PC-9 (cell line): ENCODE measurements around the gene TBX2. TPM values are rescaled to one million over a fixed set of nuclear protein-coding genes. Genes with fewer than 3 reads are reported as not detected.
A peak's percentile ranks its signal among the peaks of the same experiment; 100 is the strongest.

Experiments used
- BruUV-seq: library from RNA; stranded (reverse); fragments of 400-500 nt; replicated peaks from 2 replicates; lab custom pipeline; 2021; lab: Mats Ljungman, UMichigan
- CTCF ChIA-PET: fragments of 300-600 bp; sonication (Branson Sonifier 250); formaldehyde crosslinking; loops from one replicate; lab custom pipeline; 2022; ENCODE audit warnings: antibody characterized with exemption; lab: Charles Lee
- POLR2A ChIA-PET: fragments of 300-600 bp; sonication (Branson Sonifier 250); formaldehyde crosslinking; loops from one replicate; lab custom pipeline; 2022; ENCODE audit warnings: antibody characterized with exemption; ENCODE audit not compliant: unreplicated experiment; lab: Charles Lee
- DNase-seq, 2 experiments: peaks; one replicate each; pipeline versions ENCODE4 v3.0.0 to v3.0.0-alpha.2; 2015 to 2022; ENCODE audit warnings: mixed read lengths in 1 of 2
- H2AFZ ChIP-seq: fragments of 200-600 bp; sonication (generic); 2 replicates; pipeline ENCODE4 v1.8.1; 2017; ENCODE audit warnings: antibody characterized with exemption
- H3F3A ChIP-seq: fragments of 200-600 bp; sonication (generic); 2 replicates; pipeline ENCODE4 v1.8.1; 2017; ENCODE audit warnings: antibody characterized with exemption, mild to moderate bottlenecking, low read depth; ENCODE audit not compliant: insufficient read depth
- H3K27ac ChIP-seq: fragments of 200-600 bp; sonication (generic); 2 replicates; pipeline ENCODE4 v1.6.1; 2016; ENCODE audit warnings: mixed run types
- H3K27me3 ChIP-seq: fragments of 200-600 bp; sonication (generic); 2 replicates; pipeline ENCODE4 v1.6.1; 2016; ENCODE audit warnings: low read depth, mixed run types; ENCODE audit not compliant: insufficient read depth
- H3K36me3 ChIP-seq: fragments of 200-600 bp; sonication (generic); 2 replicates; pipeline ENCODE4 v1.6.1; 2016; ENCODE audit warnings: low read depth, mixed run types
- H3K4me1 ChIP-seq: fragments of 200-600 bp; sonication (generic); replicated peaks from 2 replicates; pipeline ENCODE4 v1.6.1; 2016; ENCODE audit warnings: mixed run types; ENCODE audit not compliant: insufficient read depth
- H3K4me2 ChIP-seq: fragments of 200-600 bp; sonication (generic); 2 replicates; pipeline ENCODE4 v1.6.1; 2017; ENCODE audit warnings: mixed run types
- H3K4me3 ChIP-seq: fragments of 200-600 bp; sonication (generic); 2 replicates; pipeline ENCODE4 v1.6.1; 2016; ENCODE audit warnings: mixed run types
- H3K79me2 ChIP-seq: fragments of 200-600 bp; sonication (generic); 2 replicates; pipeline ENCODE4 v1.6.1; 2017; ENCODE audit warnings: low read depth, mixed run types
- H3K9me2 ChIP-seq: fragments of 200-600 bp; sonication (generic); 2 replicates; pipeline ENCODE4 v1.8.1; 2017; ENCODE audit warnings: mild to moderate bottlenecking; ENCODE audit not compliant: insufficient read depth
- H3K9me3 ChIP-seq: fragments of 200-600 bp; sonication (generic); 2 replicates; pipeline ENCODE4 v1.8.1; 2016; ENCODE audit warnings: low read depth; ENCODE audit not compliant: insufficient read depth
- H4K20me1 ChIP-seq: fragments of 200-600 bp; sonication (generic); 2 replicates; pipeline ENCODE4 v1.8.1; 2017; ENCODE audit not compliant: insufficient read depth
- EZH2 ChIP-seq: fragments of 200-600 bp; sonication (generic); IDR thresholded peaks from 2 replicates; pipeline ENCODE4 v1.8.0; 2017; ENCODE audit warnings: antibody characterized with exemption, low read depth
- intact Hi-C: fragments of 100-400 bp; cut with micrococcal nuclease; formaldehyde crosslinking; loops from one replicate; pipeline ENCODE4 v1.10.0; 2022; ENCODE audit not compliant: unreplicated experiment
- total RNA-seq: library from RNA; stranded (reverse); gene quantifications from 2 replicates; pipeline ENCODE4 v1.2.3, GENCODE V29; 2021
- TF ChIP-seq, protein P1 (sequence below): fragments of 200-600 bp; sonication (generic); conservative IDR thresholded peaks from 2 replicates; pipeline ENCODE4 v1.6.1; 2017; ENCODE audit warnings: mixed run types, antibody characterized with exemption, mild to moderate bottlenecking, moderate library complexity

The TBX2 gene
- total RNA-seq, 1 experiment from 2014 or later: 0.44 TPM

DNA sequence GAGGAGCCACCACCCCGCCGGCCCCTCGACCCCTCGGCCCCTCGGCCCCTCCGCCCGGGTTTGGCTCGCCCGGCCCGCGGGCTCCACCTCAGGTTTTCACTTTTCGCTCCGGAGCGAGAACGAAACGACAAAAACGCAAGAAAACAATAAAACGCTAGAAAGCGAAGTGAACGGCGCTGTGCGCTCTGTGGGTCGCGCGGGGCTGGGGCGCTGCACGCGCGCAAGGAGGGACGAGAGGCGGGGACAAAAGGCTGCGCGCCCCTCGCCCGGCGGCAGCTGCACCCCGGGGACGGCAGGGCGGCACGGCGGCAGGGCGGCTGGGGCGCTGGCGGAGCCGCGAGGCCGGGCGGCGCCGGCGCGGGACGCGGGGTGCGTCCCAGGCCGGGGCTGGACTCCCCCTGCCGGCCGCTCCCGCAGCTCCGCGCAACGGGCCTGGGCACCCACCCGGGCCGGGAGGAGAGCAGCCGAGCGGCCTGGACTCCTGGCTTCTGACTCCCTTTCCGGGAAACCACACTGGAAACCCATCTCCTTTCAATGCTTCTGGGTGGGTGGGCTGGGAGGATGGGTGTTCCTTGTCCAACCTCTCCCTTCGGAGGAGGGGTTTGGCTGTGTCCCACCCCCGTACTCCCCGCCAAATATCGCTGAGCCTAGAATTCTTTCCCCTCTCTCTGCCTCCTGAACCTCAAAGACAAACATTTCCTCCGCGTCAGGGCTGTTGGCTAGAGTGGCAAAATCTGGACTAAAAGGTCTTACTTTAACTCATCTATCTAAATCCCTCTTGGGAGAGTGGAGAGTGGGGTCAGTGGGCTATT, 9.9 kb downstream of the TBX2 start:
- Histone ChIP-seq H3K27me3 (no peaks in the 10 kb centered on the region), H3K9me2 (no peaks in the 10 kb centered on the region), H3K36me3 (no peaks in the 10 kb centered on the region), H3K4me1 (0 out of 2 replicates have a peak, but pooled peaks cover 6% of the 10 kb centered on the region), H3K4me3 (peak overlapping the region; percentile 48; the same call in 1 of the 2 replicates), H4K20me1 (no peaks in the 10 kb centered on the region), H3K9me3 (no peaks in the 10 kb centered on the region), H3K27ac (no peak overlapping the region), H3K79me2 (no peaks in the 10 kb centered on the region), H2AFZ (no peak overlapping the region; the same call in 1 of the 2 replicates), H3F3A (no peaks in the 10 kb centered on the region), H3K4me2 (peak overlapping the region; percentile 72)
- CTCF ChIA-PET: interaction anchor here (0.6 kb wide), 1 partner anchor 689 kb away, joined by 3 read pairs; no protein-coding TSS in a partner anchor
- no TSS peak for BruUV-seq
- peak in 1 of 2 experiments; percentile 74 for DNase-seq
- TF ChIP-seq EZH2: no peak
- TF ChIP-seq, protein P1, sequence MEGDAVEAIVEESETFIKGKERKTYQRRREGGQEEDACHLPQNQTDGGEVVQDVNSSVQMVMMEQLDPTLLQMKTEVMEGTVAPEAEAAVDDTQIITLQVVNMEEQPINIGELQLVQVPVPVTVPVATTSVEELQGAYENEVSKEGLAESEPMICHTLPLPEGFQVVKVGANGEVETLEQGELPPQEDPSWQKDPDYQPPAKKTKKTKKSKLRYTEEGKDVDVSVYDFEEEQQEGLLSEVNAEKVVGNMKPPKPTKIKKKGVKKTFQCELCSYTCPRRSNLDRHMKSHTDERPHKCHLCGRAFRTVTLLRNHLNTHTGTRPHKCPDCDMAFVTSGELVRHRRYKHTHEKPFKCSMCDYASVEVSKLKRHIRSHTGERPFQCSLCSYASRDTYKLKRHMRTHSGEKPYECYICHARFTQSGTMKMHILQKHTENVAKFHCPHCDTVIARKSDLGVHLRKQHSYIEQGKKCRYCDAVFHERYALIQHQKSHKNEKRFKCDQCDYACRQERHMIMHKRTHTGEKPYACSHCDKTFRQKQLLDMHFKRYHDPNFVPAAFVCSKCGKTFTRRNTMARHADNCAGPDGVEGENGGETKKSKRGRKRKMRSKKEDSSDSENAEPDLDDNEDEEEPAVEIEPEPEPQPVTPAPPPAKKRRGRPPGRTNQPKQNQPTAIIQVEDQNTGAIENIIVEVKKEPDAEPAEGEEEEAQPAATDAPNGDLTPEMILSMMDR: no peak
- POLR2A ChIA-PET: no interaction called here
- intact Hi-C loops: loop anchor here (1.0 to 5.0 kb wide), 5 partner anchors 228 to 699 kb away; no protein-coding TSS in a partner anchor

DNA sequence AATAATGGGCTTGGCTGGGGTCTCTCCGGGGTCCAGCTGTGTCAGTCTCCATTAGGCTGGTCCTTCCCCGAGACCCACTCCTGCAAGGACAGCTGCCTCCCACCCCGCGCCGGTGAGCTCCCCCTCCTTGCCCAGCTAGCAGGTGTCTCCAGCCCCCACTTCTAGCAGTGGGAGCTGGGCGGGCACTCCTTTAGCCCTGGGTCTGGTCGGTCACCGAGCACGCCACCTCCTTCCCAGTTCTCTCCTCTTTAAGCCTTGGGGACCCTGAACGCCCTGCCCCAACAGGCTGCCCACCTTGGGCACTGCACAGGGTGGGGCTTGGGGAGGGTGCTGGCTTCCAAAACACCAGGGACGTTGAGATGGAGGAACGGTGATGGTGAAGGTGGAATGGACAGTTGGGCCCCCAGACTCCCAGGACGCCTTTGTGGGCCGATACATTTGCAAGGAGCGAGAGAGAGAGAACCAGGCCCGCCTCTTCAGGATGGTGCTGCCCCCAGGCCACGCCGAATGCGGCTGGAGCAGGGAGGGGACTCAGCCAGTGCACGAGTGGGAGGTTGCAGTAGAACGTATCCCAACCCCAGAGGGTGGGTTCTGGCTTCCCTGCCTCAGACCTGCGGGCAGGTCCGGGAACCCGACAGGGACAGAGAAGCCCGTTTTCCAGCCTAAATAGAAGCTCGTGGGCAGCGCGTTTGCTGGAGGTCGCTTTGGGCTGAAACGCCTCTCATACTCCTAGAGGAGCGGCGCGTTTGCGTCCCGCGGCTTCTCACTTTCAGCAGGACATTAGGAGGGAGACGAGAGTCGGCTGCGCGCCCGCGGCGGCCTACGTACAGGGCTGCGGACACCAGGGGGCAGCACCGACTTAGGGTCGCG, 10.7 kb downstream of the TBX2 start:
- peak overlapping the region; percentile 92; the same call in 1 of the 2 replicates for H3K4me3 ChIP-seq
- DNase-seq: peak in 1 of 2 experiments; percentile 86
- TF ChIP-seq EZH2: no peak
- TF ChIP-seq, protein P1: peak; percentile 29
- no peaks in the 10 kb centered on the region for H3K9me3 ChIP-seq
- intact Hi-C loops: loop anchor here (2.0 to 5.0 kb wide), 4 partner anchors 227 to 698 kb away; no protein-coding TSS in a partner anchor
- POLR2A ChIA-PET: no interaction called here
- no peaks in the 10 kb centered on the region for H3K27me3 ChIP-seq
- BruUV-seq: no TSS peak
- H3K27ac ChIP-seq: no peak overlapping the region
- CTCF ChIA-PET: interaction anchor here (0.6 to 1.1 kb wide), 2 partner anchors 666 to 689 kb away, joined by 3 read pairs; no protein-coding TSS in a partner anchor
- no peaks in the 10 kb centered on the region for H3K9me2 ChIP-seq
- H3K4me2 ChIP-seq: peak overlapping the region; percentile 93
- 0 out of 2 replicates have a peak overlapping the region, but pooled peaks have one; percentile 27 for H2AFZ ChIP-seq
- no peaks in the 10 kb centered on the region for H3F3A ChIP-seq
- H3K36me3 ChIP-seq: no peaks in the 10 kb centered on the region
- H4K20me1 ChIP-seq: no peaks in the 10 kb centered on the region
- H3K79me2 ChIP-seq: no peaks in the 10 kb centered on the region
- 0 out of 2 replicates have a peak, but pooled peaks cover 6% of the 10 kb centered on the region for H3K4me1 ChIP-seq

DNA sequence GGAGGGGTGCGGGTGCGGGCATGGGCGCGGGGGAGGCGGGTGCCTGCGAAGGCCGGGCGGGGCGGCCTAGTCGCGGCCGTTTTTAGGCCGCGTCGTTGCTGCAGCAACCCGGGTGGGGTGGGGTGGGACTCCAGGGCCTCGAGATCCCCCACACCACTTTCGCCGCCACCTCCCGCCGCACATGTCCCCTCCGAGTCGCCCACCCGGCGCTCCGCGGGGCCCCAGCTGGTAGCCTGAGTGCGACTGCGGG, 11.3 kb downstream of the TBX2 start:
- Histone ChIP-seq H3K9me2 (no peaks in the 10 kb centered on the region), H3K27ac (no peak overlapping the region), H3K4me1 (0 out of 2 replicates have a peak, but pooled peaks cover 6% of the 10 kb centered on the region), H3K79me2 (no peaks in the 10 kb centered on the region), H3K4me3 (peak overlapping the region; percentile 92), H3K27me3 (no peaks in the 10 kb centered on the region), H3K9me3 (no peaks in the 10 kb centered on the region), H3K36me3 (no peaks in the 10 kb centered on the region), H2AFZ (0 out of 2 replicates have a peak overlapping the region, but pooled peaks have one; percentile 27), H3K4me2 (peak overlapping the region; percentile 93), H3F3A (no peaks in the 10 kb centered on the region), H4K20me1 (no peaks in the 10 kb centered on the region)
- ChIA-PET POLR2A (no interaction called here), CTCF (interaction anchor here (1.1 kb wide), 1 partner anchor 666 kb away, joined by 3 read pairs; no protein-coding TSS in a partner anchor)
- intact Hi-C loops: loop anchor here (2.0 to 5.0 kb wide), 4 partner anchors 226 to 698 kb away; no protein-coding TSS in a partner anchor
- TF ChIP-seq EZH2: no peak
- TF ChIP-seq, protein P1: no peak
- BruUV-seq: no TSS peak
- no peak for DNase-seq
